LHCN-M2 (cell line): ENCODE results near the gene JCAD. TPM values are rescaled to one million over a fixed set of nuclear protein-coding genes. Genes with fewer than 3 reads are reported as not detected.

Experiments used
- DNase-seq: peaks from one replicate; pipeline ENCODE4 v3.0.0-alpha.2; 2012; ENCODE audit warnings: low read depth
- total RNA-seq: library from RNA; depleted of rRNA; stranded (reverse); fragments of >200 nt; gene quantifications from 2 replicates; pipeline ENCODE4 v1.2.3, GENCODE V29; 2014

The JCAD gene
- total RNA-seq, 1 experiment from 2014 or later, result 12.8 TPM

GRCh38 chr10:30047924-30048531 is 11.4 kb downstream of the JCAD start:
- DNase-seq, result no peak

- no peak for DNase-seq
Observed at GRCh38 chr10:30047430-30047829, 12.0 kb downstream of the JCAD start.

GRCh38 chr10:30046476-30046875 is 12.9 kb downstream of the JCAD start:
- DNase-seq, result no peak

- DNase-seq, result no peak
Observed at GRCh38 chr10:30045961-30046360, 13.4 kb downstream of the JCAD start.

DNA sequence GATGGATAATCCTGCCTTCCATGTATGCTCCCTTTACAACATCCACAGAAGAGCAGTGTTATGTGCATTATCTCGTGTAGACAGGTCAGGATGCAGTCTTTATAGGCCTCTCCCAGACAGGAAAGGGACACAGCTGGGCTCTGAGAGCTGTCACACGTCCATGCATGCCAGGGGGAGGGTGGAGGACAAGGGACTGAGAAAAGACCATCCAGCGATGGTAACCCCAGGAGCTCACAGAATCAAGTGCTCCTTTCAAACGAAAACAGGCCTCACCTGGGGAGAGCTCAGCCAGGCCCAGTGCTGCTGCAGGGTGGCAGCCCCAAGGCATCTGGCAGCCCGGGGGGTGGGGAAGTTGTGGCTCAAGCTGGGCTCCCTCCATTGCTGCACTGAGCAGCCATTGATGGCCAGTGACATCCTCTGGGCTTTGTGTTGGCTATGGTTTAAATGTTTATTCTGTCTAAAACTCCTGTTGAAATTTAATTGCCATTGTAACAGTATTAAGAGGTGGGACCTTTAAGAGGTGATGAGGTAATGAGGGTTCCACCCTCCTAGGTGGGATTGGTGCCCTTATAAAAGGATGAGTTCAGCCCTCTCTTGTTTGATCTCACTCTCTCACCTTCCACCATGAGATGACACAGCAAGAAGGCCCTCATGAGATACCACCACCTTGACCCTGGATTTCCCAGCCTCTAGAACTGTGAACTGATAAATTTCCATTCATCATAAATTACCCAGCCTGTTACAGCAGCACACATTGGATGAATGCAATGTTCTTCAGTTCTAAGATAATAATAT is 15.7 kb downstream of the JCAD start:
- no peak for DNase-seq

DNA sequence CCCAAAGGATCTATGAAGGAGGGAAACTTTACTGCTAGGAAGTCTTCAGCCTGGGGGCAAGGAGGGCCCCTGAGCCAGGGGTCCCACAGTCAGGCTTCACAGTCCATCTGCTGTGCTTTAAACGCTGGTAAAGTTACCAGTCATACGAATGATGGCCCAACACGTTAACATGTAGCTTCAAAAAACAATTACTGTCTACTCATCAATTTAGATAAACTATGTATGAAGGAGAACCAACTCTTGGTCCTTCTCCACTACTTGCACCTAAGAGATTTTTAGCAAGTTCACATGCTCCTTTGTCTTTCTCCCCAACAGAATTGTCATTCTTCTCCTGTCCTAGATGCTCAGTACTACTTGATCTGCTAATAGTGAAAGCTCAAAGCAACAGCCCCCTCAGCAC is 16.6 kb downstream of the JCAD start:
- no peak for DNase-seq

GRCh38 chr10:30041196-30042105 is 17.9 kb downstream of the JCAD start:
- DNase-seq, result no peak

DNA sequence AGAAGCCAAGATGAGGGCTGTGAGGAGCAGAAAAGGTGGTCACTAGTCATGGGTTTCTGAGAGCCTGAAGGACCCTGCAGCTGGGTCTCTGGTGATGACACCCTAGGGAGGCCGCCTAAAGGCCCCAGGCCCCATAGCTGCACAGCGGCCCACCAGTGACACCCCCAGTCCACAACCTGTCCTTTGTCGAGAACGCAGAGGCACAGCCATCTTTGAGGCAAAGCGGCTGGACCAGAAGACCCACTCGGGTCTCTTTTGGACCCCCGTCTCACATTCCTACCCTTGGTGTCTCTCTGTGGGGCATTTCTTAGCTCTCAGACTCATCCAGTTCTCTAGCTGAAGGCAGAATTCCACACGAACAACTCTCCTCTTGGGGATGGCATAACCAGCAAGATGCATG is 18.8 kb downstream of the JCAD start:
- DNase-seq, result no peak

GRCh38 chr10:30039988-30040387 is 19.4 kb downstream of the JCAD start:
- DNase-seq, result no peak

GRCh38 chr10:30039567-30039966 is 19.8 kb downstream of the JCAD start:
- DNase-seq, result peak; percentile 75

- no peak for DNase-seq
Observed at GRCh38 chr10:30038781-30039536, 20.4 kb downstream of the JCAD start.

DNA sequence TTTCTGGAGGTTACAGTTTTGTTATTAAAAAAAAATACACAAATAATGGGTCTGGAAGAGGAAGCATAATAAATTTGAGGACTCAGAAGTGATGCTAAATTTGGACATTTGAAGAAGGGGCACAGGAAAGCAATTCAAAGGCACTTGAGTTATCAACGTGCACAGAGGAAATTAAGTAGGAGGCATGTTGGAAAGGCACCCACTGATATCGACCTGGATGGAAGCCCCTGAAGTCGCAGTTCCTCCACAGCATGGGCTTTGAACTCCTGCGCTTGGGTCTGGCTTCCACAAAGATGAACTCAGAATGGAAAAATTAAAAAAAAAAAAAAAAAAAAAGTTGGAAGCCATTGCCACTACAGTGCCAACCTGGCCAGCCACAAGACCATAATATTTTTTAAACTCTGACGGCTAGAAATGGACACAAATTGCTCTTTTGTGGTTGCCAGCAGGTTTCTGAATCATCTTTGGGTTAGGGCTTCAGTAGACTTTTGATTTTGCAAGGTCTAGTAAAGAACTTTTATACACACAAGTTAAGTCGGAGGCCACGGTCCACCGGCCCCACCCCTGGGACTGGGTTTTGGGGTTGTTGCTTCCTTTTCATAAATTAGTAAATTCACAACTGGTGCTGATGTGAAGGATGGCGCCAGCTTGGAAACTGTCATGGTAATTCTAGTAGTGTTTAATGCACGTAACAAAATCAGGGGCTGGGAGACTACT is 21.6 kb downstream of the JCAD start:
- peak; percentile 27 for DNase-seq

DNA sequence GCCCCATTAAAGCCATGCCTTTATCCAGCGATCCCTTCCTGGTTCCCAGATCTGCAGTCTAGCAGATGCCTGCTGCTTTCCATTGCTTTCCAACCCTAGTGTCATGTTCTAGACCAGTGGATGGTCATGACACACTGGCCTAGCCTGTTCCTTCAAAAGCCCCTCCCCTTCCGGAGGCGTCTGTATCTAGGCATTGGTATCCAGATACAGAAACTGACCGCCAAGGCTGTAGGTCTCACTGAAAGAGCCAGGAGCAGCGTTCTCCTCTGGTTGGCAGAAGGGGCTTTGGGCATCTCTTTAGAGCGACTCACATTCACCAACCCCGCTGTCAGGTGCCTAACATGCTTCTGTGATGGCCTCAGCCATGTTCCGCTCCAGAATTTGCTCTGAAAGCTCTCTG is 22.6 kb downstream of the JCAD start:
- DNase-seq, result no peak

GRCh38 chr10:30036341-30036740 is 23.0 kb downstream of the JCAD start:
- DNase-seq, result peak; percentile 62

GRCh38 chr10:30034433-30035137 is 24.8 kb downstream of the JCAD start:
- DNase-seq, result no peak

DNA sequence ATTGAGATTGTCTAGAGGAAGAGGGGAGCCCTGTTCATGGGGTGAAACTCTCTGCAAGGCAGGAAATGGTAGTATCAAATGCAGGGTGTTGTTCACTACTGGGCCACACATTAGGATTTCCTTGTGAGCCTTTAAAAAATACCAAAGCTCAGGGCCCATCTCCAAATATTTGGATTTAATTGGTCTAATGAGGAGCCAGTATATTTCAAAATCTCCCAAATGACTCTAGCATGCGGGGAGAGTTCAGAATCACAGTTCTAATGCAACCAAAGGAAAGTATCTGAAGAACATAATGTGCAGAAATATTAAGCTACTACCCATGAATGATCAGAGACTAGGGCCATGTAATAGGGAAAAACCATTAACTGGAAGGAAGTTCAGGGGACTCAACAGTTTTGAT is 27.3 kb downstream of the JCAD start:
- DNase-seq, result no peak

DNA sequence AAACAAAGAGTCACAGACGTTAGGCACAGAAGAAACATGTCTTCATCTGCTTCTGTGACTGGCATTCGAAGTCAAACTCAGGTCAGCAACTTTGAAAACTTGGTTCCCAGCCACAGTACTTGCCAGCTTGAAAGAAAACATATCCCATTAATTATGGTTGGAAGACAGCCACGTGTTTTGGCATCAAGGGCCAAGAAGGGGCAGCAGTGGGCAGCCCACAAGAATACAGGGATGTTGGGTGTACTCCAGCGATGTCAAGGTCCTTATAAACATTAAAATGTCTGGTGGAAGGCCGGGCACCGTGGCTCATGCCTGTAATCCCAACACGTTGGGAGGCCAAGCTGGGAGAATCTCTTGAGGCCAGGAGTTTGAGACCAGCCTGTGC is 29.5 kb downstream of the JCAD start:
- no peak for DNase-seq

DNA sequence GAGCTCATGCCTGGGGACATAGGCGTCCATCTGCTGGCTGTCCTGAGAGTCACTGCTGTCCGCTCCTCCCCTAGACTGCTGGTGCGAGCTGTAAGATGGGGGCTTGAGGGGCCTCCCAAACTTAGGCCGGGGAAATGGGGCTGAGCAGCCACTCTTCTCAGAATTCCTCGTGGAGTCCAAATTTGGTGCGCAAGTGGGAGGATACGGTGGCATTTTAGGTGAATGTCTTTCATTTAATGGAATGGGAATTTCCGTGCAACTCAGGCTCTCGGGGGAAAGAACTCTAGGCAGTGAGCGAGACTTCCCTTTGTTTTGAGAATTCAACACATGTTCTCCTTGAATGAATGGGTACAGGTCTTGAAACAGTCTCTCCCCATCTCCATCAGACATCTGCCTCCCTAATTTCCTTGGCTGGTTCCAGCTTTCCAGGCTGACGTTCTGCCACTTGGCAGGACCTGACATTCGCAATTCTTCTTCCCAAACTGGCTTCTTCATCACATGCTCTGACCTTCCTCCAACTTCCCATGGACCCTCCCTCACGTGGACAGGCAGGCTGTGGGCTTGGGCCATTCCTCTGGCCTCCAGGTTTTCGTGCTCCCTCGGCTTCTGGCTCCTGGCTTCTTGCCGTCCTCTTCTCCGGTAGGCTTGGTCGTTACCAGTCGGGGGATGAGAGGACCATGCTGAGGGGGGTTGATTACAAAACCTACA is 30.1 kb downstream of the JCAD start:
- no peak for DNase-seq

- no peak for DNase-seq
Observed at GRCh38 chr10:30028738-30029030, 30.7 kb downstream of the JCAD start.
